ENCODE results near the gene TUSC1.
"Not testable (repeated sequence)": the region's sequence is repeated elsewhere in the genome, so short reads cannot be mapped to it uniquely, and the experiment has no call there.

Gene TUSC1

DNA sequence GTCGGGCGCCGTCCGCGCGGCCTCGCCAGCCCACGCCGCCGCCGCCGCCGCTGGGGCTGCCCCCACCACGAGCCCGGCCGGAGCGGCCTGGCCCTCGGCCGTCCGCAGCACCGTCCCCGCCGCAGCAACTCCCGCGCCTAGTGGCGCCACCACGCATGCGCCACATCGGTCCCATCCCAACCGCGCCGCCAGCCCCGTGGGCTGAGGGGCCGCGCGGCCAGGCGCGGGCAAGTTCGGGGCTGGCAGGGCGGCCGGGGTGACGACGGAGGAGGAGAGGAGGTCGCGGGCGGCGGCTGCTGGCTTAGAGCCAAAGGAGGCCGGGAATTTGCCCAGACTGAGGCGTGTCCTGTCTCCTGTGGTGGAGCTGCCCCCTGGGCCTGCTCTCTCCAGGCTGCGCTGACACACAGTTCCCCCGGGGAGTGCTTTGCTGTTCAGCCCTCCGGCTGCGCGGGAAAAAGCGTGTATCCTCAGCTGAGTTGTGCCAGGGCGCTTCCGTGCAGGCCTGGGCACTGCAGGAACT lies at the start of gene TUSC1:
TUSC1 (minus strand) TSS at position 298 of the 520 bp plus-strand sequence; CDS start at position 166, 132 bp downstream.
- peak within 1 kb of the TSS; percentile 34 for H3K4me3 ChIP-seq (ENCODE audit: low read depth, low read length)

DNA sequence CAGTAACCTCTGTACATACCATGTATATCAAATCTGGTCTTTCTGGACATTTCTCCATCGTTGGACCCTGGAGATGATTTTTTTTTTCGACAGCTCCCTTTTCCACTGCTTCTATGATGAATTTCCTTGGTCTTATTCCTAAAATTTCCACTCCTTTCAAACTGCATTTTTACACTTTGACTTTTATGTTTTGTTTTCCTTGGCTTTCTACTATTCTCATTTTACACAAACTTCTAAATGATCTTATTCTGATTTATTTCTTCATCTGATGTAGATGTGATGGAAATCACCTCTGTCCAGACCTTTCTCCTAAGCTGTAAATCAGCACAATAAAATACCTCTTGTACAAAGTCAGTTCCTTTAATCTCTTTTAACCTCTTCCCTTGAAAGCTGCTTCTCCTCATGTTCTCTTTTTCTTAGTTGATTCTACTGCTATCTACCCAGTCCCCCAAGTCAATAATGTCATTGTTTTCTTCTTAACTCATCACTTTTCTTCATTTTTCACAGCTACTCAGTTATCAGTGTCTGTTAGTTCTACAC lies 48.7 kb upstream of the TUSC1 start:
- H3K4me3 ChIP-seq (ENCODE audit: low read depth, low read length): no peak overlapping the region

DNA sequence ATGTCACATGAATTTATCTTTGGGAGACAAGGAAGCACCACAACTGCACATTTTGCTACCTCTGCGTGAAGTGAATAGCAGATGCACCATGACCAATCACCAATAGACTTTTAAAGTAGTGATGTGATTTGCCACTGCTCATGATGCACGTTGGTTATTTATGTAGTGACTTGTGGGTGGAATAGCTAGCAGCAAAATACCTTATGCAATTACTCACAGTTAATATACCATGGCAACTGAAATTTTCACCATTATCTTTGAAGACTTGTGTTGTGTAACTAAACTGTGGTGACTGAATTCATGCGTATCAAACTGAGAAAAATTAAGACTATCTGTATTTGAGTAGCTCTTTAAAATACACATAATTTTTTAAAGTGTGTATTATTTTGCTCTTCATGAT lies 46.2 kb upstream of the TUSC1 start:
- no peak overlapping the region for H3K4me3 ChIP-seq (ENCODE audit: low read depth, low read length)

DNA sequence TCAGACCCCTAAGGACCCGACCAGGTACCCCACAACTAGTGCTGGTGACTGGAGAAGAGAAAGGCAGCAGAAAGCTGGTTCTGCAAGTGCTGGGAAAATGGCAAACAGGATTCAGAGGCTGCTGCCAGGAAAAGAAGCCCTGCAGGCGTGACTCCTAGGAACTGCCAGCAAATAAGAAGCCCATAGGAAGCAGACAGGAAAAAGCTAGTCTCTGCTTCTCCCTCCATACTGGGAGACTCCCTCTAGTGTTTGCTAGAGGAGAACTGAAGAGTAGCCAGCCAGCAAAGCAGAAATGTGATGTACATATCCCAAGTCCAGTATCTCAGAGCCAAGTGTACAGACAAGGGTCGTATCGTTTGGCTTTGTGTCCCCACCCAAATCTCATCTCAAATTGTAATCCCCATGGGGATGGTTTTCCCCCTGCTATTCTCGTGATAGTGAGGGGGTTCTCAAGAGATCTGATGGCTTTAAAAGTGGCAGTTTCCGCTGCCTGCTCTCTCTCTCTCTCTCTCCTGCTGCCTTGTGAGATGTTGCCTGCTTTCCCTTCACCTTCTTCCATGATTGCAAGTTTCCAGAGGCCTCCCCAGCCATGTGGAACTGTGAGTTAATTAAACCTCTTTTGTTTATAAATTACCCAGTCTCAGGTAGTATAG lies 38.1 kb upstream of the TUSC1 start:
- no peak overlapping the region for H3K4me3 ChIP-seq (ENCODE audit: low read depth, low read length)

DNA sequence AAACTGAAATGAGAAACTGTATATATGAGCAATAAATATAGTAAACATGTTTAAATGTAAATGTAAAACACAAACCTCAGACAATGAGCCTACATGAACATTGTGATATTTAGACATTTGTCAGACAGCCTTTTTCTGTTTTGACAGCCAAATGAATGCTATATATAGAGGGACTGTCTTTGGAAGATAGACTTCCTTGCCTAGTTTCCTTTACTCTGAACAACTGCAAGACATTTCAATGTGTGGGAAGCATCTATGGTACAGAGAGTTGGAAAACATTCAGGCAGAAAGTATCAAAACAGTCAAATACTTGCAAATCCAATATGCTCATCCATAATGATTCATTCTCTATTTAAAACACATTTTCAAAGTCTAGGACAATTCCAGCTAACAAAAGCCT lies 31.7 kb upstream of the TUSC1 start:
- H3K4me3 ChIP-seq (ENCODE audit: low read depth, low read length): no peak overlapping the region

DNA sequence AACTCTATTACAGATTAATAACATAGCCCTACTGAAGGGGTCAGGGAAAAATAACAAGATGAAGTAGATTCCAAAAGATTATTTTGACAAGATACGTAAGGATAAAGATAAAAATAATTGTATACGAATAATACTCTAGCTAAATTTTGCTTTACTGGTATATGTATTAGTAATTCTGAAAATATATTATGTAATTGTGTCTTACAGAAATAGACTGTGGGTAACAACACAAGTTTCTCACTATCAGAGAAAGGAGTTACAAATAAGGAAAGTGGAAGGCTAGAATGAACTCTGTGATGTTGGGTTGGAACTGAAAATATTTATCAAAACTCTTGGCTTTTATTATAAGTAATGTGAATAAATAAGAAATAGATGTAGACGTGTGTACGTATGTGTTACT lies 26.6 kb upstream of the TUSC1 start:
- H3K4me3 ChIP-seq (ENCODE audit: low read depth, low read length): no peak overlapping the region

DNA sequence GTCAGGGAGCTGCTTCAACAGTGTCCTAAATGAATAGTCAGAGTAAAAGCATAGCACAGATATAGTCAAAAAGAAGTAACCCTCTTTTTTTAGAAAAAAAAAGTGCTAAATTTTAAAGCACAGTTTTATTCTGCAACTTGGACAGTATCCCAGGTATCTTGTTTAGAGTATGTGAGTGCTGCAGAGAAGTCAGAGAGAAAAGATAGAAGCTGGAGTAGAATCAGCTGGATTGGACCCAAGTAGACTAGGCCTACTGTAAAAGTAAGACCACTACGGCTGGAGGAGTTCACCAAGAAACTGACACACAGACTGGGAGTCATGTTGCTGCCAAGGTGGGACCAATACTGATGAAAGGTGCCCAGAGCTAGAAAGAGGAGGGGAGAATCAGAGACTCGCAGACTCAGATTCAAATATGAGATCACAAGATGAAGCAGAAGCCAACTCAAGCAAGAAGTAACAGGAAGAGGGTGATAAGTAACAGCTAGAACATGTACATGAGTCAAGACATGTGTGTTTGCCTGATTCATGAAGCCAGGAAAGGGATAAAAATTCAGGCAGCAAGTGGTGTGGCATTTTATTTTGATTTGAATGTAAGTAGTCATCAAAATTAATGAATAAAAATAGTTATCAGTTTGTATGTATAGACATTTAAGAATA lies 25.6 kb upstream of the TUSC1 start:
- H3K4me3 ChIP-seq (ENCODE audit: low read depth, low read length): no peak overlapping the region

DNA sequence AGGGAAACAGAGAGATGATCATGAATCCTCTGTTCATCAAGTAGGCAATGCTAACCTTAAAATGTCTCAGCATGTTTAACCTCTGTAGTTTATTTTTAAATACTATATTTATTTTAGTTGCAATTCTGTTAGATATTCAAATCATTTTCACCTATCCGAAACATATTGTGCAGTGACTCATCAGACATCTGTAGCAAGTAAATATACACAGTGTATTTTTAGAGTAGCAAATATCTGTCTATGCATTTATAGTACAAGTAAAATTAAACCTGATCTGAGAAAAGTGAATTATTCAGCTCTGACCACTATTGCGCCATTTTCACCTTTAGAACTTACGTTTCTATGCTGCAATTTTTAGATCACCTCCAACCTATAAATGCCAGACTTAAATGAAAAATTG lies 24.3 kb upstream of the TUSC1 start:
- no peak overlapping the region for H3K4me3 ChIP-seq (ENCODE audit: low read depth, low read length)

DNA sequence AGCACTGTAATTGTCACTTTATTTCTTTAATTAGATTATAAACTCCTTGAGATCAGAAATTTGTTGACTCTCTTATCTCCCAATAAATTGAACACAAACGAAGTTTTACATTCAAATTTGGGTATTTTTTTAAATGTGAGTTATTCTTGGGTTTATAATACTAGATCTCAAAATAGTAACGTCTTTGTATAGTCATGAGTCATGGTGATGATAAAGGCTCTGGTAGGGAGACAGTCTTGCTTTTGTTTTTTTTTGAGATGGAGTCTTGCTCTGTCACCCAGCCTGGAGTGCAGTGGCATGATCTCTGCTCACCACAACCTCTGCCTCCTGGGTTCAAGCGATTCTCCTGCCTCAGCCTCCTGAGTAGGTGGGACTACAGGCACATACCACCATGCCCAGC lies 22.7 kb upstream of the TUSC1 start:
- not testable (repeated sequence) for H3K4me3 ChIP-seq (ENCODE audit: low read depth, low read length)

DNA sequence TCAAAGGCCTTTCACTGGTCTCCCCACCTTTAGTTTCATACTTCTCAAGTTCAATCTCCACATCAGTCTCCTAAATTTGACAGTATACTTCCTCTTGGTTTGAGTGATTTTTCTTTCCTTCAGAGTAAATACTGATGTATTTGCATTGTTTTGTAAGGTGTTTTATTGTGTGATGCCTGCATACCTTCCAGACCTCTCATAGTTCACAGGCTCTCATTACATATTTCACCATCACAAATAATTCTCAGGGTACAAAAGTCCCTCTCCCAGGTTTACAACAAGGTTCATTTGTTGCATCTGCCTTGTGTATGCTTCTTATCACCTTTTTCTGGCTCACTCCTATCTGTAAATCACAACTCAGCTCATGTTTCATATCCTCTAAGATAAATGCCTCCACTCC lies 22.2 kb upstream of the TUSC1 start:
- no peak overlapping the region for H3K4me3 ChIP-seq (ENCODE audit: low read depth, low read length)

DNA sequence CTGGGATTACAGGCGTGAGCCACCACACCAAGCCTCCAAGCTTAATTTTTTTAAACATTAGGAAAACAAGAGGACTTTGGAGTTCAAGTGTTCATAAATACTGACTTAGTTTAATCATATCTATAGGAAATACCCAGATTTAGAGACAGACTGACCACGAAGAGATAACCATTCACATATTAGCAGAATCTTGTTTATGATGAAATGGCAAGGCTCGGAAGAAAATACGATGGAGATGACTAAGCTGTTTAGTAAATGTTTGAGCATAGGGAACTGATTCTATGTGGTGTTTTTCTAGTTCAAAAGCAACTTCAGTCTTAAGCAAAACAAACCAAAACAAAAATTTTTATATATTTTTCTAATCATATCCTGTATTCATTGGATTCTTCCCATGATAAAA lies 13.5 kb upstream of the TUSC1 start:
- no peak overlapping the region for H3K4me3 ChIP-seq (ENCODE audit: low read depth, low read length)

DNA sequence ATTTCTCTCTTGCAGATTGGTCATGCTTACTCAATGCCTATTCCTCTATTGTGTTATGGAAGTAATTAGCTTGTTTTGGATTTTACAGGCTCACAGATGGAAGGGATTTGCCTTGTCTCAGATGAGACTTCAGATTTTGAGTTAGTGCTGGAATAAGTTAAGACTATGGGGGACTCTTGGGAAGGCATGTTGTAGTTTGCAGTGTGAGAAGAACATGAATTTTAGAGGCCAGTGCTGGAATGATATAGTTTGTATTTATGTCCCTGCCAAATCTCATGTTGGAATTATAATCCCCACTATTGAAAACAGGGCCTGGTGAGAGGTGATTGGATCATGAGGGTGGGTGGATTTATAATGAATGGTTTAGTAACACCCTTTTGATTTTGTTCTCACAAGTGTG lies 6.1 kb upstream of the TUSC1 start:
- H3K4me3 ChIP-seq (ENCODE audit: low read depth, low read length): no peak overlapping the region

DNA sequence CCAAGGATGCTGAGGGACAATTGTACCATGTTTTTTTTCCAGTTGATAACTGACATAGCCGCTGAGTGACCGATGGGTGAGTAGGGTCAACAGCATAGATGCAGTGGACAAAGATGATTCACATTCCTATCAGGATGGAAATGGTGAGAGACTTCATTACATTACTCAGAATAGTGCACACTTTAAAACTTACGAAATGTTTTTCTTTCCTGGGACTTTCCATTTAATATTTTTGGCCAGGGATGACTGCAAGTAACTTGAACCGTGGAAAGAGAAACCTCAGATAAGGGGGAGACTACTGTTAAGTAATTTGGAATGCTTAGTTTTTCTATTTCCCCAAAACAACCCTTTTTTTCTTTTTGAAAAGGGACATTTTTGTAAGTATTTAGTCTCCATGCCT lies 3.0 kb upstream of the TUSC1 start:
- H3K4me3 ChIP-seq (ENCODE audit: low read depth, low read length): no peak overlapping the region

DNA sequence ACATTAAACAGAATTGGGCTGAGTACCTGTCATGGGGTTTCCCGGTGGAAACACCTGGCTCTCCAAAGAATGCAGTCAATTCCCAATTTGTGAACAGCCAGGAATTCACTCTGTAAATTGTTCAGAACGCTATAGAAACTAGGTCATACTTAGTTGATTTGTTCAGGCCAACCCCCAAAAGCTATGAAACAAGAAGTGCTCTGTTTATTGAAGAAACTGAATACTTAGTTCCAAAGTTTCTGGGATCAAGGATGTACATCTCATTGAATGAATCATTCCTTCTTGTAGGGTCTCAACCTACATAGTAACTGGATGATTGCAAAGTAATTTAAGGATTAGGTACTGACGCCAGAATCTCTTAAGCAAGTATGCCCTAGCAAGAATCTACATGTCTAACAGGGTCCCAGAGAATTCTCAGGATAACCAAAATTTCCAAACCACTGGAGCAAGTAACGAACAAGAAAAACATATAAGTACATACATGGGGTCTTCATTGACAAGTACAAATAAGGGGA lies 659 bp upstream of the TUSC1 start:
- no peak overlapping the region for H3K4me3 ChIP-seq (ENCODE audit: low read depth, low read length)

DNA sequence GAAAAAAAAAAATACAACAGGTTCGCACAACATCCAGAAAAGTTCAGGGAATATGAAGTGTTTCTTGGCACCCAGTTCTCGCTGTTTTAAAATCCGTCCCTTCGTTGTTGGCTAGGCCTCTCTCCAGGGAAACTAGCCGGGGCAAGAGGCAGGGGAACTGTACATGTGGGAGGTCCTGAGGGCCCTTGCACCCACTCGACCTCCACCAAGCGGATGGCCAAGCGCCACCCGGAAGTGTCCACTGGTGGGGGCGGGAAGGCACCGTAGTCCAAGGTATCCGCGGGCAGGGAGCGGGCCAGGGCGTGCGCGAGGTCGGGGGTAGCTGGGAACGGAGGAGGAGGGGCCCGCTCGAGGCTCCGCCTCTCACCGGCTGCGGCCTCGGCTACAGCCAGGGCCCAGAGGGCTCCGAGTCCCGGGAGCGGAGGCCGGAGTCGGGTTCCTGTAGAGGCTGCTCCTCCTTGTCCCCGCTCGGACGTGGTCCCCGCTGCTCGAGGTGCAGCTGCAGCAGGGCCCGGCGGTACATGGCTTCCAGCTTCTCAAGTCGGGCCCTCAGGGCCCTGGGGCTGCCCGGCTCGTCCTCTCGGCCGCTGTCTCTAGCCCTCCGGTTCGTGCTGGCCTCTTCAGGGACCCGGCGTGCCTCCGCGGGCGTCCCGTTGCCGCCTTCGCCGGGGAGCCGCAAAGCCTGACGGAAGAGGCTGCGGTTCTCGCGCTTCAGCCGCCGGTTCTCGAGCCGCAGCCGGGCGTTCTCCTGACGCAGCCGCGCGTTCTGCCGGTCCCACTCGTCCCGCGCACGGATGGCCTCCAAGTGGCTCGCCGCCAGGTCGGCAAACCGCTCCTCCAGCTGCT lies 720 bp downstream of the TUSC1 start:
- H3K4me3 ChIP-seq (ENCODE audit: low read depth, low read length): peak overlapping the region; percentile 34

DNA sequence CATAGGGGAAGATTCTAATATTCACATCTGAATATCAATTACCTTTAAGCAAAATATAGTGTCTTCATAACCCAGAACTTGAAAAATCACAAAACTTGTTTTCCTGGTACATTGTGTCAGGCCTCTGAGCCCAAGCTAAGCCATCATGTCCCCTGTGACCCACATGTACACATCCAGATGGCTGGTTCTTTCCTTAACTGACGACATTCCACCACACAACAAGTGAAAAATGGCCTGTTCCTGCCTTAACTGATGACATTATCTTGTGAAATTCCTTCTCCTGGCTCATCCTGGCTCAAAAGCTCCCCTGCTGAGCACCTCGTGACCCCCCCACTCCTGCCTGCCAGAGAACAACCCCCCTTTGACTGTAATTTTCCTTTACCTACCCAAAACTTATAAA lies 2.4 kb downstream of the TUSC1 start:
- H3K4me3 ChIP-seq (ENCODE audit: low read depth, low read length): not testable (repeated sequence)

DNA sequence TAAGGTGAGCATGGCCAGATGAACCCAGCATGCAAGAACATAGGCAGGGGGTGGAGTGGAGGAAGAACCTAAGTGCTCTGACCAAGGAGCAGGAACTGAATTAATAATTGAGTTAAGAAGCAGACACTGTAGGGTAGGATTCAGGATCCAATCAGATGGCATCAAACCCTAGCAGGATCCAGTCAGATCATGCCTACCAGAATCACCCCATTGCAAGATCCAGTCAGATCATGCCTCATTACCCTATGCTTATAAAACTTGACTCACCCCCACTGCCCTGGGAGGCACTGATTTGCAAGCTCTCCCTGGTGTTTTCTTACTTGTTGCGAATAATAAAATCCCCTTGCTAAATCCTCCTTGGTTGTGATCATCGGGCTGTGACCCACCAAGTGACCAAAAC lies 19.7 kb downstream of the TUSC1 start:
- H3K4me3 ChIP-seq (ENCODE audit: low read depth, low read length): no peak overlapping the region

DNA sequence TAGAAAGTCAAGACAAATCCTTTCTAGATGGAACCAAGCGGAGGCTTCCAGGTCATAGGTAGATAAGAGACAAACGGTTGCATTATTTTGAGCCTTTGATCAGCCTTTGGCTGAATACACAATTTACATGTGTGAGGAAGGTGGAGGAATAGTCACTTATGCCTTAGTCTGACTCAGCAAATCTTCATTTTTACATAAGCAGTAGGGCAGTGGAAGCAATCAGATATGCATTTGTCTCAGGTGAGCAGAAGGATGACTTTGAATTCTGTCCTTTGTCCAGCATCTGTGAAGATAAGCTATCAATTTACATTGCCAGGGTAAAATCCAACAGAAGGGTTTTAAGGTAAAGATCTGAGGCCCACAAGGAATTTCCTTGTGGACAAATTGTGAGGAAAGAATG lies 23.8 kb downstream of the TUSC1 start:
- H3K4me3 ChIP-seq (ENCODE audit: low read depth, low read length): no peak overlapping the region

DNA sequence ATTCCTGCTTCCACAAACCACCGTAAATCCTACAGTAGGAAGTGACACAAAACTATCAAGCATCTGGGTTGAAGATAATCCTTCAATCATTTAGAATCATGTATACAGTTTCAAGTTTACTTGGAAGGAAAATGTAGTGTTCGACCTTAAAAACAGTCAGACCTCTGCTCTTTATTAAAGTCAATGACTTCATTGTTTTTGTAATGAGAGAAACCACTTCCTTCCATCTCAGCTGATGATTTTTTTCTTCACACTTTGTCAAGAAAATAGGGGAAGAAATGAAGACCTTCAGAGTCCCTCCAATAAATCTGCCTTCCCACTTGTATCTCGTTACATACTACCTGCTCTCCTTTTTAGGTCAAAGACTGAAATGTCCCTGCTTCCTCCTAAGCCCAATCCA lies 30.1 kb downstream of the TUSC1 start:
- no peak overlapping the region for H3K4me3 ChIP-seq (ENCODE audit: low read depth, low read length)

DNA sequence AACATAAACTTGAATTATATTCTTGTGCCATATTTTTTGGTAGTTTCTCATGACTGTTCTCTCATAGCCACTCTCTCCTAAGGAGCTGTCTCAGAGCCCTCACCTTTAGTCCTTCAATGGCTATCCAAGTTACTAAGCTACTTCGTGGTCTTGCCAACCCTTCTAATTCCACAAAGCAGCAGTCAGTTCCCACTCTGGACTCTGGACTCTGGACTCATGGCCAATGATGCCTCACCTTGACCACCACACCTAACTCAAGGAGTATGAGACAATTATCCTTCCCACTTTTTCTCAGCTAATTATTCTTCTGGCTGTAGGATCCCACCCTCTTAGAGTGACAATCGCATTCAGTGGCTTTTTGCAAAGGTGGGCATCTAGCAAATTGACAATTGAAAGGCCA lies 42.2 kb downstream of the TUSC1 start:
- H3K4me3 ChIP-seq (ENCODE audit: low read depth, low read length): no peak overlapping the region

DNA sequence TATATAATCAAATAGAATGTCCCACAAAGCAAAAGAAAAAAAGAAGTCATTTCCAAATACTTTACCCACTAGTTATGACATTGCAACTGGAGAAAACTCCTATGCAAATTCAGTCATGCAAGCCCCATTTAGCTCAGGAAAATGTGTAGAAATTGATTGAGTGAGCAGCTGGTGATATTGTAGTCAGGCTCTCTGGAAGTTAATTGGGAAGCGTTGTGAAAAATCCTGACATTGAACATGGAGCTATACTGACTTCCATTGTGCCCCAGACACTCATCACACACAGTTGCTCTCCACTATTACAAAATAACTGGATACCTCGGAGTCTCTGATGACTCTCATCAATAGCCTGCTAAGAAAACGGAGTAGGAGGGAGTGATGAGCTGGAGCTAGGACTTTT lies 49.0 kb downstream of the TUSC1 start:
- no peak overlapping the region for H3K4me3 ChIP-seq (ENCODE audit: low read depth, low read length)

Data from iPS-11a (cell line).